MCF 10A (cell line): ENCODE measurements around the gene ZNF529. TPM values are rescaled to one million over a fixed set of nuclear protein-coding genes. Genes with fewer than 3 reads are reported as not detected.
A peak's percentile ranks its signal among the peaks of the same experiment; 100 is the strongest.

Experiments used
- BruUV-seq: library from RNA; stranded (reverse); fragments of 400-500 nt; replicated peaks from 2 replicates; lab custom pipeline; 2021; lab: Mats Ljungman, UMichigan
- CTCF ChIA-PET: fragments of 300-600 bp; sonication (Branson Sonifier 250); formaldehyde crosslinking; extraction: SDS; loops from one replicate; lab custom pipeline; 2021; ENCODE audit warnings: antibody characterized with exemption, inconsistent platforms; lab: Yijun Ruan, JAX
- POLR2A ChIA-PET: fragments of 300-600, 350-650 bp; sonication (Branson Sonifier 250); formaldehyde crosslinking; extraction: SDS; loops from one replicate; lab custom pipeline; 2020; ENCODE audit warnings: antibody characterized with exemption, inconsistent platforms; lab: Yijun Ruan, JAX
- DNase-seq: peaks from one replicate; pipeline ENCODE4 v3.0.0-alpha.2; 2018; ENCODE audit not compliant: unreplicated experiment
- H3K27ac Mint-ChIP-seq: one replicate; pipeline ENCODE4 v1.8.0; 2022; ENCODE audit warnings: mild to moderate bottlenecking, low read depth, mixed read lengths; ENCODE audit not compliant: unreplicated experiment
- H3K27me3 Mint-ChIP-seq: one replicate; pipeline ENCODE4 v1.8.0; 2022; ENCODE audit warnings: mixed read lengths; ENCODE audit not compliant: insufficient read depth, unreplicated experiment
- H3K36me3 Mint-ChIP-seq: one replicate; pipeline ENCODE4 v1.8.0; 2022; ENCODE audit warnings: mild to moderate bottlenecking, moderate library complexity, mixed read lengths; ENCODE audit not compliant: insufficient read depth, unreplicated experiment
- H3K4me1 Mint-ChIP-seq: one replicate; pipeline ENCODE4 v1.8.0; 2022; ENCODE audit warnings: mixed read lengths; ENCODE audit not compliant: insufficient read depth, unreplicated experiment
- H3K4me3 Mint-ChIP-seq: one replicate; pipeline ENCODE4 v1.8.0; 2022; ENCODE audit warnings: mild to moderate bottlenecking, moderate library complexity, mixed read lengths; ENCODE audit not compliant: unreplicated experiment
- H3K9me3 Mint-ChIP-seq: one replicate; pipeline ENCODE4 v1.8.0; 2022; ENCODE audit warnings: mixed read lengths; ENCODE audit not compliant: unreplicated experiment
- intact Hi-C: fragments of 100-400 bp; cut with micrococcal nuclease; formaldehyde crosslinking; loops from 2 replicates; pipeline ENCODE4 v1.14.1; 2022
- total RNA-seq: library from RNA; stranded (reverse); gene quantifications from 2 replicates; pipeline ENCODE4 v1.2.3, GENCODE V29; 2022
- TF ChIP-seq, protein P1 (sequence below): fragments of 200-600 bp; IDR thresholded peaks from one replicate; pipeline ENCODE4 v1.8.0; 2022; ENCODE audit warnings: antibody characterized with exemption, mild to moderate bottlenecking; ENCODE audit not compliant: unreplicated experiment

The ZNF529 gene
- total RNA-seq, 1 experiment from 2014 or later = 11.4 TPM

GRCh38 chr19:36574741-36575140, 1.6 kb upstream of the ZNF529 start:
- TF ChIP-seq, protein P1, sequence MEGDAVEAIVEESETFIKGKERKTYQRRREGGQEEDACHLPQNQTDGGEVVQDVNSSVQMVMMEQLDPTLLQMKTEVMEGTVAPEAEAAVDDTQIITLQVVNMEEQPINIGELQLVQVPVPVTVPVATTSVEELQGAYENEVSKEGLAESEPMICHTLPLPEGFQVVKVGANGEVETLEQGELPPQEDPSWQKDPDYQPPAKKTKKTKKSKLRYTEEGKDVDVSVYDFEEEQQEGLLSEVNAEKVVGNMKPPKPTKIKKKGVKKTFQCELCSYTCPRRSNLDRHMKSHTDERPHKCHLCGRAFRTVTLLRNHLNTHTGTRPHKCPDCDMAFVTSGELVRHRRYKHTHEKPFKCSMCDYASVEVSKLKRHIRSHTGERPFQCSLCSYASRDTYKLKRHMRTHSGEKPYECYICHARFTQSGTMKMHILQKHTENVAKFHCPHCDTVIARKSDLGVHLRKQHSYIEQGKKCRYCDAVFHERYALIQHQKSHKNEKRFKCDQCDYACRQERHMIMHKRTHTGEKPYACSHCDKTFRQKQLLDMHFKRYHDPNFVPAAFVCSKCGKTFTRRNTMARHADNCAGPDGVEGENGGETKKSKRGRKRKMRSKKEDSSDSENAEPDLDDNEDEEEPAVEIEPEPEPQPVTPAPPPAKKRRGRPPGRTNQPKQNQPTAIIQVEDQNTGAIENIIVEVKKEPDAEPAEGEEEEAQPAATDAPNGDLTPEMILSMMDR = no peak
- no peak for DNase-seq
- peak overlapping the region; percentile 93 for H3K4me3 Mint-ChIP-seq
- ChIA-PET CTCF (interaction anchor here (0.5 kb wide), 1 partner anchor 1078 kb away, joined by 3 read pairs; no protein-coding TSS in a partner anchor), POLR2A (interaction anchor here (0.6 to 3.3 kb wide), 7 partner anchors 11 to 587 kb away, joined by 3 to 67 read pairs (median 5); partner anchors contain the start of genes ZFP14, ZNF146, ZNF260 and ZNF461)
- intact Hi-C loops = loop anchor here (10.0 kb wide), 1 partner anchor 90 kb away; the partner anchor contains the start of gene ZNF461
- H3K4me1 Mint-ChIP-seq = peaks cover 26% of the 10 kb centered on the region
- BruUV-seq = no TSS peak
- H3K27ac Mint-ChIP-seq = no peak overlapping the region
- H3K36me3 Mint-ChIP-seq = peaks cover 74% of the 10 kb centered on the region
- no peaks in the 10 kb centered on the region for H3K27me3 Mint-ChIP-seq
- no peaks in the 10 kb centered on the region for H3K9me3 Mint-ChIP-seq

DNA sequence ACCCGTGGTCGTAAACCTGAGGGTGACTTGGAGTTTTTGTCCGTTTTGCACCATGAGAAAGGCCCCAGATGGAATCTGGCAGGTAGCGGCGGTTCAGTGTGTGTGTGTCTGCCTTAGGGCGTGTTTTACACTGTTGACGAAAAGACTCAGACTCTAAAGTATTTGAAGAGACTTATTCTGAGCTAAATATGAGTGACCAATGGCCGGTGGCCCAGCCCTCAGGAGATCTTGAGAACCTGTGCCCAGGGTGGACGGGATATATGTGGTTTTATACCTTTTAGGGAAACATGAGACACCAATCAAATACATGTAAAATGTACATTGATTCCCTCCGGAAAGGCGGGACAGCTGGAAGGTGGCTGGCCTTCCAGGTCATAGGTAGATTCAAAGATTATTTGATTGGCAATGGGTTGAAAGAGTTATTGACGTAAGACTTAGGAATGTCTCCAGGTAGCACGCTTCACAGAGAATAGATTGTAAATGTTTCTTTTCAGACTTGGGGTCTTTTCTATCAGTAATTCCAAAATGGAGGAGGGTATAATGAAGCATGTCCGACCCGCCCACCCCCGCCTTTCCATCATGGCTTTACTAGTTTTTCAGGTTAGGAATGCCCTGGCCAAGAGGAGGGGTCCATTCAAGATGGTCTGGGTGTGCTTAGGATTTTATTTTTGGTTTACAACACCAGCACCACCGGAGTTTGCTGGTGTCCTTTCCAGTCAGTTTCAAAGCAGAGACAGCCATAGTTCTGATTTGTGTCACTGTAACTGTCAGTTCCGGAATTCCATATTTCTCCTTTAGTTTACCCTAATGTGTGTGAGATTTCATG, 1.0 kb upstream of the ZNF529 start:
- peak overlapping the region; percentile 93 for H3K4me3 Mint-ChIP-seq
- peak overlapping the region; percentile 99 for H3K27ac Mint-ChIP-seq
- TF ChIP-seq, protein P1 = no peak
- DNase-seq = peak; percentile 17
- peaks cover 26% of the 10 kb centered on the region for H3K4me1 Mint-ChIP-seq
- no peaks in the 10 kb centered on the region for H3K9me3 Mint-ChIP-seq
- no peaks in the 10 kb centered on the region for H3K27me3 Mint-ChIP-seq
- H3K36me3 Mint-ChIP-seq = peaks cover 72% of the 10 kb centered on the region
- ChIA-PET POLR2A (interaction anchor here (0.6 to 3.3 kb wide), 21 partner anchors 7 to 1020 kb away, joined by 3 to 67 read pairs (median 5); partner anchors contain the start of genes ZFP14, ZNF146, ZNF260 and ZNF345), CTCF (interaction anchor here (0.5 to 1.7 kb wide), 2 partner anchors 86 to 561 kb away, joined by 3 to 4 read pairs; no protein-coding TSS in a partner anchor)
- BruUV-seq = TSS peak; percentile 47
- intact Hi-C loops = loop anchor here (2.0 to 10.0 kb wide), 3 partner anchors 45 to 195 kb away; partner anchors contain the start of genes ZFP14, ZNF260 and ZNF461

DNA sequence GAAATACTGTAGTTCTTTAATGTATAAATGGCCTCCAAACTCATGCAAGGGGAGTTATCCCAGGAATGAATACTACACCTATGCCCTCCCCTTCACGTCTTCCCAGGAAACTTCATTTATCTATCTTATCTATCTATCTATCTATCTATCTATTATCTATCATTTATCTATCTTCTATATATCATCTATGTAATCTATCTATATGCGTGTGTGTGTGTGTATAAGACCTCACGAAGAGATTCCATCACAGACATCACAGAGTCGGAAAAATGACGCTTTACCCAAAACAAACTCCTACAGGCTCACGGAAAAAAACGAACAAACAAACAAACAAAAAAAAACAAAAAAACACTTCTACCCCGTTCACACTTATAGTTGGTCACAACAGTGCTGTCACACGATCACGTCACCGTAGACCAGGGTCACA, 486 bp downstream of the ZNF529 start:
- ChIA-PET POLR2A (interaction anchor here (0.6 to 3.3 kb wide), 23 partner anchors 9 to 1082 kb away, joined by 3 to 67 read pairs (median 6); partner anchors contain the start of genes ZFP14, ZNF146, ZNF260 and ZNF345), CTCF (interaction anchor here (0.6 to 1.7 kb wide), 2 partner anchors 85 to 114 kb away, joined by 3 to 4 read pairs; no protein-coding TSS in a partner anchor)
- Mint-ChIP-seq H3K4me1 (peaks cover 26% of the 10 kb centered on the region), H3K9me3 (no peaks in the 10 kb centered on the region), H3K27ac (peak overlapping the region; percentile 99), H3K36me3 (peaks cover 69% of the 10 kb centered on the region), H3K27me3 (no peaks in the 10 kb centered on the region), H3K4me3 (peak overlapping the region; percentile 93)
- no peak for DNase-seq
- BruUV-seq = TSS peak; percentile 69
- intact Hi-C loops = loop anchor here (2.0 to 10.0 kb wide), 3 partner anchors 44 to 194 kb away; partner anchors contain the start of genes ZFP14, ZNF260 and ZNF461
- TF ChIP-seq, protein P1 = no peak

- no TSS peak for BruUV-seq
- no peaks in the 10 kb centered on the region for H3K27me3 Mint-ChIP-seq
- no peaks in the 10 kb centered on the region for H3K4me1 Mint-ChIP-seq
- no peaks in the 10 kb centered on the region for H3K9me3 Mint-ChIP-seq
- TF ChIP-seq, protein P1 = no peak
- ChIA-PET POLR2A (interaction anchor here (0.6 kb wide), 1 partner anchor 52 kb away, joined by 4 read pairs; no protein-coding TSS in a partner anchor), CTCF (no interaction called here)
- H3K4me3 Mint-ChIP-seq = no peak overlapping the region
- peaks cover 53% of the 10 kb centered on the region for H3K36me3 Mint-ChIP-seq
- H3K27ac Mint-ChIP-seq = no peak overlapping the region
- DNase-seq = no peak
- intact Hi-C loops = no loop called here
These were observed 8.7 kb downstream of the ZNF529 start for GRCh38 chr19:36564391-36564790.
